ENCODE measurements around the gene NAA10. TPM values are rescaled to one million over a fixed set of nuclear protein-coding genes. Genes with fewer than 3 reads are reported as not detected.

NAA10 gene
- total and polyA plus RNA-seq, 4 experiments from 2014 or later, result 57.6 to 96.3 (median 91.9) TPM

- Histone ChIP-seq H3K36me3 (ENCODE audit: insufficient read depth, low read length) (no peaks in the 10 kb centered on the region), H3K9me3 (ENCODE audit: control insufficient read depth in 1 of 2, low read length in 2 of 2) (no peaks in the 10 kb centered on the region), H3K4me1 (ENCODE audit: insufficient read depth, low read length) (peaks cover 40% of the 10 kb centered on the region), H3K4me3 (ENCODE audit: low read length in 2 of 2) (no peak overlapping the region), H3K27me3 (ENCODE audit: insufficient read depth, low read length) (no peaks in the 10 kb centered on the region), H3K27ac (ENCODE audit: low read depth, low read length) (no peak overlapping the region)
- Mint-ChIP-seq H3K27me3 (no peaks in the 10 kb centered on the region), H3K27ac (peak overlapping the region in 6 of 7 donors; percentile 24 to 88 (median 74)), H3K4me1 (peaks cover 25 to 52% (median 35%) of the 10 kb centered on the region in 4 donors), H3K4me3 (peak overlapping the region in 7 of 8 donors; percentile 33 to 78 (median 62)), H3K36me3 (peaks cover 0 to 2% of the 10 kb centered on the region in 2 donors), H3K9me3 (no peaks in the 10 kb centered on the region)
- POLR2A ChIA-PET (ENCODE audit: partially characterized antibody), result interaction anchor here (1.4 to 13.7 kb wide), 3 partner anchors 8 to 64 kb away, joined by 4 to 222 read pairs (median 5); partner anchors contain the start of gene ARHGAP4
- DNase-seq, result no peak
- CTCF ChIA-PET (ENCODE audit: partially characterized antibody), result interaction anchor here (1.6 kb wide), 1 partner anchor 47 kb away, joined by 3 read pairs; no protein-coding TSS in a partner anchor
- intact Hi-C loops (cut with micrococcal nuclease), result loop anchor here (5.0 kb wide), 1 partner anchor 86 kb away; no protein-coding TSS in a partner anchor
Measured at GRCh38 chrX:153903238-153903980, 31.4 kb downstream of the NAA10 start.

- Mint-ChIP-seq H3K9me3 (no peaks in the 10 kb centered on the region), H3K4me1 (peaks cover 25 to 52% (median 35%) of the 10 kb centered on the region in 4 donors), H3K4me3 (no peak overlapping the region), H3K27ac (peak overlapping the region in 1 of 7 donors; percentile 67), H3K27me3 (no peaks in the 10 kb centered on the region), H3K36me3 (no peaks in the 10 kb centered on the region)
- Histone ChIP-seq H3K27me3 (ENCODE audit: insufficient read depth, low read length) (no peaks in the 10 kb centered on the region), H3K4me3 (ENCODE audit: low read length in 2 of 2) (no peak overlapping the region), H3K36me3 (ENCODE audit: insufficient read depth, low read length) (no peaks in the 10 kb centered on the region), H3K9me3 (ENCODE audit: control insufficient read depth in 1 of 2, low read length in 2 of 2) (no peaks in the 10 kb centered on the region), H3K4me1 (ENCODE audit: insufficient read depth, low read length) (peaks cover 40% of the 10 kb centered on the region), H3K27ac (ENCODE audit: low read depth, low read length) (no peak overlapping the region)
- ChIA-PET POLR2A (ENCODE audit: partially characterized antibody) (interaction anchor here (13.7 kb wide), 1 partner anchor 20 kb away, joined by 222 read pairs; the partner anchor contains the start of gene ARHGAP4), CTCF (ENCODE audit: partially characterized antibody) (no interaction called here)
- DNase-seq, result no peak
- intact Hi-C loops (cut with micrococcal nuclease), result loop anchor here (5.0 kb wide), 1 partner anchor 85 kb away; no protein-coding TSS in a partner anchor
Measured at GRCh38 chrX:153902385-153902784, 32.5 kb downstream of the NAA10 start.

GRCh38 chrX:153901753-153902140 lies 33.1 kb downstream of the NAA10 start:
- no peaks in the 10 kb centered on the region for H3K9me3 ChIP-seq (ENCODE audit: control insufficient read depth in 1 of 2, low read length in 2 of 2)
- Mint-ChIP-seq H3K9me3 (peaks cover 0 to under 1% (median 0%) of the 10 kb centered on the region in 8 donors), H3K4me3 (peak overlapping the region in 6 of 8 donors; percentile 23 to 86 (median 56)), H3K4me1 (peaks cover 25 to 52% (median 35%) of the 10 kb centered on the region in 4 donors), H3K36me3 (no peaks in the 10 kb centered on the region), H3K27me3 (no peaks in the 10 kb centered on the region), H3K27ac (peak overlapping the region in 3 of 7 donors; percentile 67 to 87 (median 69))
- no peaks in the 10 kb centered on the region for H3K27me3 ChIP-seq (ENCODE audit: insufficient read depth, low read length)
- no peak overlapping the region for H3K4me3 ChIP-seq (ENCODE audit: low read length in 2 of 2)
- H3K27ac ChIP-seq (ENCODE audit: low read depth, low read length), result no peak overlapping the region
- ChIA-PET POLR2A (ENCODE audit: partially characterized antibody) (interaction anchor here (1.4 kb wide), 1 partner anchor 18 kb away, joined by 3 read pairs; no protein-coding TSS in a partner anchor), CTCF (ENCODE audit: partially characterized antibody) (no interaction called here)
- H3K36me3 ChIP-seq (ENCODE audit: insufficient read depth, low read length), result no peaks in the 10 kb centered on the region
- DNase-seq, result no peak
- intact Hi-C loops (cut with micrococcal nuclease), result loop anchor here (5.0 kb wide), 1 partner anchor 84 kb away; no protein-coding TSS in a partner anchor
- peaks cover 40% of the 10 kb centered on the region for H3K4me1 ChIP-seq (ENCODE audit: insufficient read depth, low read length)

- Histone ChIP-seq H3K36me3 (ENCODE audit: insufficient read depth, low read length) (no peaks in the 10 kb centered on the region), H3K27me3 (ENCODE audit: insufficient read depth, low read length) (no peaks in the 10 kb centered on the region), H3K27ac (ENCODE audit: low read depth, low read length) (no peak overlapping the region), H3K4me3 (ENCODE audit: low read length in 2 of 2) (no peak overlapping the region), H3K4me1 (ENCODE audit: insufficient read depth, low read length) (peaks cover 40% of the 10 kb centered on the region), H3K9me3 (ENCODE audit: control insufficient read depth in 1 of 2, low read length in 2 of 2) (no peaks in the 10 kb centered on the region)
- ChIA-PET POLR2A (ENCODE audit: partially characterized antibody) (interaction anchor here (0.7 to 1.4 kb wide), 3 partner anchors 19 to 101 kb away, joined by 3 to 6 read pairs (median 3); no protein-coding TSS in a partner anchor), CTCF (ENCODE audit: partially characterized antibody) (interaction anchor here (0.6 to 1.0 kb wide), 2 partner anchors 45 to 138 kb away, joined by 3 to 4 read pairs; no protein-coding TSS in a partner anchor)
- Mint-ChIP-seq H3K9me3 (peaks cover 0 to 1% (median 0%) of the 10 kb centered on the region in 8 donors), H3K27me3 (no peaks in the 10 kb centered on the region), H3K4me3 (peak overlapping the region in 7 of 8 donors; percentile 57 to 86 (median 68)), H3K36me3 (no peaks in the 10 kb centered on the region), H3K4me1 (peaks cover 24 to 47% (median 33%) of the 10 kb centered on the region in 4 donors), H3K27ac (peak overlapping the region in 6 of 7 donors; percentile 3 to 87 (median 72))
- intact Hi-C loops (cut with micrococcal nuclease), result loop anchor here (5.0 kb wide), 1 partner anchor 84 kb away; no protein-coding TSS in a partner anchor
- peak; percentile 57 to 80 (median 67) for DNase-seq
Measured at GRCh38 chrX:153900831-153901752, 33.7 kb downstream of the NAA10 start.

- peaks cover 17% of the 10 kb centered on the region for H3K4me1 ChIP-seq (ENCODE audit: insufficient read depth, low read length)
- DNase-seq, result no peak
- POLR2A ChIA-PET (ENCODE audit: partially characterized antibody), result interaction anchor here (1.1 kb wide), 1 partner anchor 12 kb away, joined by 4 read pairs; no protein-coding TSS in a partner anchor
- H3K4me3 ChIP-seq (ENCODE audit: low read length in 2 of 2), result no peak overlapping the region
- no peak overlapping the region for H3K27ac ChIP-seq (ENCODE audit: low read depth, low read length)
- Mint-ChIP-seq H3K36me3 (no peaks in the 10 kb centered on the region), H3K4me3 (no peak overlapping the region), H3K9me3 (peaks cover 0 to 4% (median 0%) of the 10 kb centered on the region in 8 donors), H3K4me1 (peaks cover 12 to 22% (median 18%) of the 10 kb centered on the region in 4 donors), H3K27ac (no peak overlapping the region), H3K27me3 (no peaks in the 10 kb centered on the region)
- no peaks in the 10 kb centered on the region for H3K36me3 ChIP-seq (ENCODE audit: insufficient read depth, low read length)
- H3K27me3 ChIP-seq (ENCODE audit: insufficient read depth, low read length), result no peaks in the 10 kb centered on the region
- H3K9me3 ChIP-seq (ENCODE audit: control insufficient read depth in 1 of 2, low read length in 2 of 2), result no peaks in the 10 kb centered on the region
- CTCF ChIA-PET (ENCODE audit: partially characterized antibody), result no interaction called here
- intact Hi-C loops (cut with micrococcal nuclease), result no loop called here
Measured at GRCh38 chrX:153897899-153898298, 36.9 kb downstream of the NAA10 start.

GRCh38 chrX:153889123-153889522 lies 45.7 kb downstream of the NAA10 start:
- peaks cover 3% of the 10 kb centered on the region in 2 donors for H3K27me3 Mint-ChIP-seq

More at GRCh38 chrX:153889123-153889522, 45.7 kb downstream of the NAA10 start:
- Histone ChIP-seq H3K4me3 (ENCODE audit: low read length in 2 of 2) (no peak overlapping the region), H3K36me3 (ENCODE audit: insufficient read depth, low read length) (no peaks in the 10 kb centered on the region), H3K9me3 (ENCODE audit: control insufficient read depth in 1 of 2, low read length in 2 of 2) (no peaks in the 10 kb centered on the region), H3K27ac (ENCODE audit: low read depth, low read length) (no peak overlapping the region), H3K4me1 (ENCODE audit: insufficient read depth, low read length) (peaks cover 9% of the 10 kb centered on the region), H3K27me3 (ENCODE audit: insufficient read depth, low read length) (peaks cover 5% of the 10 kb centered on the region)
- intact Hi-C loops (cut with micrococcal nuclease), result loop anchor here (10.0 kb wide), 1 partner anchor 64 kb away; no protein-coding TSS in a partner anchor
- DNase-seq, result no peak
- Mint-ChIP-seq H3K27ac (peak overlapping the region in 1 of 7 donors; percentile 64), H3K4me3 (no peak overlapping the region), H3K36me3 (no peaks in the 10 kb centered on the region), H3K4me1 (peaks cover 0 to 10% (median under 1%) of the 10 kb centered on the region in 4 donors), H3K9me3 (peaks cover 0 to 4% (median 0%) of the 10 kb centered on the region in 8 donors)
- ChIA-PET POLR2A (ENCODE audit: partially characterized antibody) (no interaction called here), CTCF (ENCODE audit: partially characterized antibody) (no interaction called here)

Measured in CD4-positive, alpha-beta memory T cell (primary cell).